Gastrocnemius medialis (tissue), 4 donors: Measurements from ENCODE around the gene PRSS53. TPM values are rescaled to one million over a fixed set of nuclear protein-coding genes. Genes with fewer than 3 reads are reported as not detected.
A peak's percentile ranks its signal among the peaks of the same experiment; 100 is the strongest.

Source experiments
- ATAC-seq, 2 donors: fragments of 150-250 bp; one replicate each; pipeline ENCODE4 v1.9.1; 2016
- DNase-seq, 2 donors: peaks; one replicate each; pipeline ENCODE4 v3.0.0-alpha.2; 2019
- H3K27ac ChIP-seq, 4 donors: fragments of 200-600 bp; sonication (generic); 1 replicate in 1 of 4; 2 replicates in 3 of 4; pipeline ENCODE4 v1.5.1; 2016 to 2018; ENCODE audit warnings: mild to moderate bottlenecking in 2 of 4, moderate library complexity in 1 of 4
- H3K27me3 ChIP-seq, 3 donors: fragments of 200-600 bp; sonication (generic) in 2 of 3; 1 replicate in 1 of 3; 2 replicates in 2 of 3; pipeline versions ENCODE4 v1.5.1 to v1.6.0; 2016 to 2019; ENCODE audit warnings: mild to moderate bottlenecking in 1 of 3, moderate library complexity in 1 of 3
- H3K36me3 ChIP-seq, 2 donors: fragments of 200-600 bp; sonication (generic) in 1 of 2; one replicate each; pipeline ENCODE4 v1.5.1; 2017 to 2018
- H3K4me1 ChIP-seq, 2 donors: fragments of 200-600 bp; sonication (generic) in 1 of 2; one replicate each; pipeline ENCODE4 v1.5.1; 2016 to 2017; ENCODE audit warnings: mild to moderate bottlenecking in 2 of 2
- H3K4me3 ChIP-seq, 4 donors: fragments of 200-600 bp; sonication (generic) in 3 of 4; 1 replicate in 1 of 4; 2 replicates in 3 of 4; pipeline ENCODE4 v1.5.1; 2016 to 2019; ENCODE audit warnings: mild to moderate bottlenecking in 2 of 4
- H3K9me3 ChIP-seq, 3 donors: fragments of 200-600 bp; sonication (generic) in 2 of 3; 1 replicate in 1 of 3; 2 replicates in 2 of 3; pipeline ENCODE4 v1.5.1; 2016 to 2019
- CTCF ChIP-seq, 5 experiments: fragments of 450-650 bp in 3 of 5; fragments of 200-600 bp in 2 of 5; sonication (generic) in 2 of 5; IDR thresholded peaks in 4 of 5; conservative IDR thresholded peaks in 1 of 5; 1 replicate in 4 of 5; 2 replicates in 1 of 5; pipeline ENCODE4 v1.5.1; 2016 to 2019; ENCODE audit warnings: antibody characterized with exemption in 5 of 5, mild to moderate bottlenecking in 3 of 5, moderate library complexity in 3 of 5
- POLR2A ChIP-seq, 2 donors: fragments of 450-650 bp; IDR thresholded peaks; one replicate each; pipeline ENCODE4 v1.6.1; 2017; ENCODE audit warnings: antibody characterized with exemption in 2 of 2, mild to moderate bottlenecking in 2 of 2, moderate library complexity in 2 of 2
- in situ Hi-C, 4 donors: fragments of 200-750 bp; cut with MboI; loops; one replicate each; pipeline versions ENCODE4 v1.15.0 to v1.8.0; 2017; ENCODE audit warnings: low sequenced_read_pairs in 4 of 4
- intact Hi-C: fragments of 100-400 bp; cut with DNase I; formaldehyde crosslinking; loops from one replicate; pipeline ENCODE4 v1.15.1; 2023; ENCODE audit warnings: low total_unique reads
- total RNA-seq, 4 donors: library from RNA; depleted of rRNA; stranded (reverse); fragments of >200 nt; gene quantifications; one replicate each; pipeline versions ENCODE4 v1.1.0 to v1.2.3, GENCODE V29; 2016

PRSS53 gene
- total RNA-seq, 4 donors from 2014 or later = 0.07 to 0.75 (median 0.21) TPM

- peak overlapping the region in 1 of 4 donors; percentile 74 for H3K4me3 ChIP-seq
- TF ChIP-seq CTCF (IDR thresholded peaks at IDR 0.05 in 4 of 5, conservative IDR thresholded peaks at IDR 0.05 in 1 of 5) = no peak
- TF ChIP-seq POLR2A (IDR thresholded peaks at IDR 0.05) = no peak
- no peak for DNase-seq
- H3K27ac ChIP-seq = peak overlapping the region; percentile 85 to 100 (median 97)
- no peaks in the 10 kb centered on the region for H3K27me3 ChIP-seq
- H3K9me3 ChIP-seq = no peaks in the 10 kb centered on the region
- intact Hi-C loops = loop anchor here (5.0 kb wide), 1 partner anchor 348 kb away; the partner anchor contains the start of gene ARMC5
- in situ Hi-C loops = loop anchor here in 1 of 4 donors (10.0 kb wide), 1 partner anchor 335 kb away; the partner anchor contains the start of gene ZNF843
- no peak for ATAC-seq
- peaks cover 0 to 31% of the 10 kb centered on the region in 2 donors for H3K36me3 ChIP-seq
- peaks cover 42 to 50% of the 10 kb centered on the region in 2 donors for H3K4me1 ChIP-seq
Measured at GRCh38 chr16:31109622-31110021, 20.9 kb upstream of the PRSS53 start.

GRCh38 chr16:31108794-31109558 lies 20.2 kb upstream of the PRSS53 start:
- intact Hi-C loops = loop anchor here (5.0 kb wide), 1 partner anchor 348 kb away; the partner anchor contains the start of gene ARMC5
- no peak for ATAC-seq
- H3K4me1 ChIP-seq = peaks cover 42 to 50% of the 10 kb centered on the region in 2 donors

GRCh38 chr16:31108035-31108793 lies 19.5 kb upstream of the PRSS53 start, which contains the start of gene BCKDK:
TSS of gene BCKDK (plus strand) at chr16:31108386. CDS start at chr16:31109224, 838 bp downstream.
- Histone ChIP-seq H3K27me3 (no peaks in the 10 kb centered on the region), H3K4me1 (peaks cover 35 to 43% of the 10 kb centered on the region in 2 donors), H3K4me3 (peak within 1 kb of the TSS; percentile 74 to 98 (median 92)), H3K27ac (peak within 1 kb of the TSS; percentile 85 to 100 (median 97)), H3K9me3 (no peaks in the 10 kb centered on the region), H3K36me3 (peaks cover 0 to 31% of the 10 kb centered on the region in 2 donors)
- in situ Hi-C loops (loop anchor here in 1 of 4 donors (10.0 kb wide), 1 partner anchor 337 kb away; the partner anchor contains the start of gene ZNF843), intact Hi-C loops (loop anchor here (5.0 kb wide), 1 partner anchor 349 kb away; the partner anchor contains the start of gene ARMC5)
- ATAC-seq (peak; percentile 50), DNase-seq (peak; percentile 52 to 70)
- TF ChIP-seq CTCF (IDR thresholded peaks at IDR 0.05 in 4 of 5, conservative IDR thresholded peaks at IDR 0.05 in 1 of 5) (no peak), POLR2A (IDR thresholded peaks at IDR 0.05) (peak; percentile 71 to 81)

More at GRCh38 chr16:31108794-31109558, 20.2 kb upstream of the PRSS53 start:
- Histone ChIP-seq H3K9me3 (no peaks in the 10 kb centered on the region), H3K27ac (peak overlapping the region; percentile 85 to 100 (median 97)), H3K4me3 (peak overlapping the region; percentile 74 to 98 (median 92)), H3K27me3 (no peaks in the 10 kb centered on the region), H3K36me3 (peaks cover 0 to 31% of the 10 kb centered on the region in 2 donors)
- in situ Hi-C loops = loop anchor here in 1 of 4 donors (10.0 kb wide), 1 partner anchor 336 kb away; the partner anchor contains the start of gene ZNF843
- TF ChIP-seq CTCF (IDR thresholded peaks at IDR 0.05 in 4 of 5, conservative IDR thresholded peaks at IDR 0.05 in 1 of 5) = no peak
- no peak for TF ChIP-seq POLR2A (IDR thresholded peaks at IDR 0.05)
- DNase-seq = no peak

GRCh38 chr16:31107465-31107867 lies 18.7 kb upstream of the PRSS53 start:
- Histone ChIP-seq H3K4me3 (peak overlapping the region in 1 of 4 donors; percentile 98), H3K36me3 (peaks cover 0 to 31% of the 10 kb centered on the region in 2 donors), H3K9me3 (no peaks in the 10 kb centered on the region), H3K27ac (peak overlapping the region; percentile 85 to 100 (median 97)), H3K27me3 (no peaks in the 10 kb centered on the region), H3K4me1 (peaks cover 28 to 35% of the 10 kb centered on the region in 2 donors)
- no peak for ATAC-seq
- in situ Hi-C loops (loop anchor here in 1 of 4 donors (10.0 kb wide), 1 partner anchor 337 kb away; the partner anchor contains the start of gene ZNF843), intact Hi-C loops (loop anchor here (5.0 kb wide), 1 partner anchor 350 kb away; the partner anchor contains the start of gene ARMC5)
- no peak for TF ChIP-seq CTCF (IDR thresholded peaks at IDR 0.05 in 4 of 5, conservative IDR thresholded peaks at IDR 0.05 in 1 of 5)
- no peak for TF ChIP-seq POLR2A (IDR thresholded peaks at IDR 0.05)
- DNase-seq = no peak
